HG03060 (cell line): Measurements from ENCODE around the gene TTC17.
"Not testable (repeated sequence)": the region's sequence is repeated elsewhere in the genome, so short reads cannot be mapped to it uniquely, and the experiment has no call there.

Experiments used
- ATAC-seq: cut with Tn5 transposase; IDR thresholded peaks from one replicate; pipeline ENCODE4 v1.9.1; 2021; ENCODE audit warnings: low read depth, moderate number of reproducible peaks; ENCODE audit not compliant: unreplicated experiment

The TTC17 gene

GRCh38 chr11:43382614-43383013 lies 23.9 kb downstream of the TTC17 start:
- no peak for ATAC-seq

- no peak for ATAC-seq
Measured at GRCh38 chr11:43384393-43384792, 25.7 kb downstream of the TTC17 start.

GRCh38 chr11:43392713-43393112 lies 34.0 kb downstream of the TTC17 start:
- no peak for ATAC-seq

- no peak for ATAC-seq
Measured at GRCh38 chr11:43393765-43394355, 35.1 kb downstream of the TTC17 start.

GRCh38 chr11:43396617-43397016 lies 37.9 kb downstream of the TTC17 start:
- ATAC-seq, result no peak

- ATAC-seq, result no peak
Measured at GRCh38 chr11:43397251-43397650, 38.5 kb downstream of the TTC17 start.

- no peak for ATAC-seq
Measured at GRCh38 chr11:43399983-43400630, 41.4 kb downstream of the TTC17 start.

- no peak for ATAC-seq
Measured at GRCh38 chr11:43401252-43401651, 42.5 kb downstream of the TTC17 start.

- not testable (repeated sequence) for ATAC-seq
Measured at GRCh38 chr11:43401811-43402210, 43.1 kb downstream of the TTC17 start.

- no peak for ATAC-seq
Measured at GRCh38 chr11:43403357-43404231, 44.9 kb downstream of the TTC17 start.

- ATAC-seq, result no peak
Measured at GRCh38 chr11:43404406-43404805, 45.7 kb downstream of the TTC17 start.

- no peak for ATAC-seq
Measured at GRCh38 chr11:43404836-43405479, 46.2 kb downstream of the TTC17 start.

- no peak for ATAC-seq
Measured at GRCh38 chr11:43408277-43408676, 49.6 kb downstream of the TTC17 start.

- no peak for ATAC-seq
Measured at GRCh38 chr11:43410394-43410793, 51.7 kb downstream of the TTC17 start.

GRCh38 chr11:43418197-43418596 lies 59.5 kb downstream of the TTC17 start:
- no peak for ATAC-seq

- ATAC-seq, result no peak
Measured at GRCh38 chr11:43419460-43419859, 60.7 kb downstream of the TTC17 start.

- ATAC-seq, result no peak
Measured at GRCh38 chr11:43427971-43428370, 69.3 kb downstream of the TTC17 start.

- ATAC-seq, result not testable (repeated sequence)
Measured at GRCh38 chr11:43430916-43431315, 72.2 kb downstream of the TTC17 start.

GRCh38 chr11:43434893-43435292 lies 76.2 kb downstream of the TTC17 start:
- no peak for ATAC-seq

GRCh38 chr11:43440486-43440885 lies 81.8 kb downstream of the TTC17 start:
- ATAC-seq, result no peak

GRCh38 chr11:43443811-43444210 lies 85.1 kb downstream of the TTC17 start:
- ATAC-seq, result no peak
